Measurements from ENCODE around the gene LAMB3. TPM values are rescaled to one million over a fixed set of nuclear protein-coding genes. Genes with fewer than 3 reads are reported as not detected.

The LAMB3 gene
- total RNA-seq, 1 donor from 2014 or later: not detected

- Mint-ChIP-seq H3K4me3 (no peak overlapping the region), H3K27ac (ENCODE audit: unreplicated experiment) (no peak overlapping the region), H3K9me3 (peaks cover 2% of the 10 kb centered on the region), H3K36me3 (ENCODE audit: low read depth) (no peaks in the 10 kb centered on the region), H3K27me3 (ENCODE audit: low read depth) (peaks cover 89% of the 10 kb centered on the region), H3K4me1 (peaks cover 20% of the 10 kb centered on the region)
- no peak for DNase-seq (ENCODE audit: low read depth, low spot score)
- no peak for TF ChIP-seq CTCF (conservative IDR thresholded peaks at IDR 0.05)
Observed at GRCh38 chr1:209672705-209673630, 20.7 kb upstream of the LAMB3 start.

GRCh38 chr1:209670441-209671082, 18.3 kb upstream of the LAMB3 start:
- TF ChIP-seq CTCF (conservative IDR thresholded peaks at IDR 0.05): no peak
- Mint-ChIP-seq H3K4me1 (peaks cover 13% of the 10 kb centered on the region), H3K9me3 (peaks cover 2% of the 10 kb centered on the region), H3K4me3 (no peak overlapping the region), H3K27ac (ENCODE audit: unreplicated experiment) (no peak overlapping the region), H3K36me3 (ENCODE audit: low read depth) (no peaks in the 10 kb centered on the region), H3K27me3 (ENCODE audit: low read depth) (peaks cover 65% of the 10 kb centered on the region)
- no peak for DNase-seq (ENCODE audit: low read depth, low spot score)

DNA sequence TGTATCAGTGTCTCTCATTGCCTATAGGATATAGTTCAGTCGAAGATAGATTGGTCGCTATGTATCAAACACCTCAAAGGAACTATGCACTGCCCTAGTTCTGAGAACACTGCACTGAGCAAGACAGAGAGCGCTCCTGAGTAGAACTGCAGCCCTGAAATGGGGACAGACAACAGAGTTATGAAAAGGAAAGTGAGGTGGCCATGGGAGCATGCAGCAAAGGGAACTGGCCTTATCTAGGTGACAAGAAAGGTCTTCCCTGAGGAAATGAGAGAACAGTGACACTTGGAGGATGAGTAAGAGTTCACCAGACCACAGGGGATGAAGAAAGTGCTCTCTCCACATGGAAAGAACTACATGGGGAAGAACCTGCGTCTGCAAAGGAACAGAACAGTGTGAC, 15.5 kb upstream of the LAMB3 start:
- Mint-ChIP-seq H3K27me3 (ENCODE audit: low read depth) (peaks cover 39% of the 10 kb centered on the region), H3K4me3 (no peak overlapping the region), H3K4me1 (no peaks in the 10 kb centered on the region), H3K9me3 (peaks cover 6% of the 10 kb centered on the region), H3K27ac (ENCODE audit: unreplicated experiment) (no peak overlapping the region), H3K36me3 (ENCODE audit: low read depth) (no peaks in the 10 kb centered on the region)
- no peak for DNase-seq (ENCODE audit: low read depth, low spot score)
- no peak for TF ChIP-seq CTCF (conservative IDR thresholded peaks at IDR 0.05)

GRCh38 chr1:209667103-209667502, 14.9 kb upstream of the LAMB3 start:
- Mint-ChIP-seq H3K4me3 (no peak overlapping the region), H3K27ac (ENCODE audit: unreplicated experiment) (no peak overlapping the region), H3K27me3 (ENCODE audit: low read depth) (peaks cover 34% of the 10 kb centered on the region), H3K4me1 (no peaks in the 10 kb centered on the region), H3K9me3 (peaks cover 6% of the 10 kb centered on the region), H3K36me3 (ENCODE audit: low read depth) (no peaks in the 10 kb centered on the region)
- no peak for TF ChIP-seq CTCF (conservative IDR thresholded peaks at IDR 0.05)
- no peak for DNase-seq (ENCODE audit: low read depth, low spot score)

DNA sequence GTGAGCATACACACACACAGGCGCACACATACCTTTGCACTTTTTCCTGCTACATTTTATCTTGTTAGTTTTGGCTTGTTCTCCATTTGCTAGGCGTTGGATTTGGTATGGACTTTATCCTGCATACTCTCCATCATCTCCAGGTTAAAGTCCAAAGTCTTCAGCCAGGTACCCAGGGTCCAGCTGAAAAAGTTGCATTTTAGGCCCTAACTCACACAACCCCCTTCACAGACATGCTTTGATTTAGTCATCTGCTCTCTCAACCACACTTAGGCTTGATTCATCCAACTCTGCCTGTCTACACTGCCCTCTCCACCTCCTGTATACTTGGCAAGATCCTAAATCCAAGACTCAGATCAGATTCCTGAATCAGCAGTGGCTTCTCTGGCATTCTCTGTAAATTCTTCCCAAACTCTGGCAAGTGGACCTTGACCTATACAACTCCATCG, 10.7 kb upstream of the LAMB3 start:
- Mint-ChIP-seq H3K9me3 (peaks cover 3% of the 10 kb centered on the region), H3K36me3 (ENCODE audit: low read depth) (no peaks in the 10 kb centered on the region), H3K4me3 (no peak overlapping the region), H3K4me1 (peaks cover 12% of the 10 kb centered on the region), H3K27ac (ENCODE audit: unreplicated experiment) (no peak overlapping the region), H3K27me3 (ENCODE audit: low read depth) (peaks cover 3% of the 10 kb centered on the region)
- no peak for TF ChIP-seq CTCF (conservative IDR thresholded peaks at IDR 0.05)
- DNase-seq (ENCODE audit: low read depth, low spot score): no peak

All from neural crest cell (in vitro differentiated cells).